Thyroid gland (tissue), 4 donors: Measurements from ENCODE around the gene CD3G. TPM values are rescaled to one million over a fixed set of nuclear protein-coding genes. Genes with fewer than 3 reads are reported as not detected.

Experiments
- DNase-seq, 2 donors: peaks; one replicate each; pipeline ENCODE4 v3.0.0-alpha.2; 2019
- H3K27ac ChIP-seq, 3 donors: fragments of 200-600 bp; sonication (generic); 1 replicate in 2 of 3; 2 replicates in 1 of 3; pipeline ENCODE4 v1.5.1; 2016 to 2019; ENCODE audit warnings: mild to moderate bottlenecking in 1 of 3, moderate library complexity in 1 of 3
- H3K27me3 ChIP-seq: fragments of 200-600 bp; sonication (generic); one replicate; pipeline ENCODE4 v1.5.1; 2019
- H3K36me3 ChIP-seq, 2 donors: fragments of 200-600 bp; sonication (generic); one replicate each; pipeline ENCODE4 v1.5.1; 2016 to 2019
- H3K4me1 ChIP-seq, 2 donors: fragments of 200-600 bp; sonication (generic); one replicate each; pipeline ENCODE4 v1.5.1; 2017 to 2019
- H3K4me3 ChIP-seq, 3 donors: fragments of 200-600 bp; sonication (generic); replicated peaks in 1 of 3; 1 replicate in 2 of 3; 2 replicates in 1 of 3; pipeline ENCODE4 v1.5.1; 2016; ENCODE audit warnings: mild to moderate bottlenecking in 1 of 3
- H3K9me3 ChIP-seq: fragments of 200-600 bp; sonication (generic); one replicate; pipeline ENCODE4 v1.5.1; 2017
- CTCF ChIP-seq, 6 experiments: fragments of 200-600 bp in 3 of 6; fragments of 450-650 bp in 3 of 6; sonication (generic) in 3 of 6; IDR thresholded peaks; one replicate each; pipeline ENCODE4 v1.5.1; 2016 to 2019; ENCODE audit warnings: antibody characterized with exemption in 6 of 6, mild to moderate bottlenecking in 2 of 6, inconsistent platforms in 1 of 6, moderate library complexity in 1 of 6
- POLR2A ChIP-seq, 2 donors: fragments of 450-650 bp; IDR thresholded peaks; one replicate each; pipeline ENCODE4 v1.6.1; 2017; ENCODE audit warnings: antibody characterized with exemption in 2 of 2, mild to moderate bottlenecking in 2 of 2, moderate library complexity in 1 of 2
- WGBS, 2 donors: methylation state at CpG; one replicate each; pipeline ENCODE4 v1.1.5; 2017; 5-methylcytosine and 5-hydroxymethylcytosine counted together
- intact Hi-C: fragments of 100-400 bp; cut with DNase I; formaldehyde crosslinking; loops from one replicate; pipeline ENCODE4 v1.15.1; 2023
- total RNA-seq, 4 donors: library from RNA; depleted of rRNA; stranded (reverse); fragments of >200 nt; gene quantifications; one replicate each; pipeline ENCODE4 v1.2.3, GENCODE V29; 2016

CD3G gene
- total RNA-seq, 4 donors from 2014 or later = 1.2 to 4.3 (median 1.9) TPM

DNA sequence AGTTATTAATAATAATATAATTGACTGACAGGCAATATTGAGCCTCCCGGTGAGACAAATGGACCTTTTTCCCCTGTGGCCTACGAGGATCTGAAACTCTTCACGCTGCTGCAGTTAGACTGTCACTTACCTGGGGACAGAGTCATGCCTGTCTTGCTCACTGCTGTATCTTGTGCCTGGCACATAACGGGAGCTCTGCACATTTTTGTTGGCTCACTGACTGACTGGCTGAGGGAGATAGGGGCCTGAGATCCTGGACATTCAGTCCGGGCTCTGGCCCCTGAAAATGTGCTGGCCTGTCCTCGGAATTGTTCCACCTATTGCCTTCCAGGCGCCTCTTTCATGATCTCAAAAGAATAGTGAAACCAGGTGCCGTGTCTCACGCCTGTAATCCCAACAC is 896 bp upstream of the CD3G start:
- Histone ChIP-seq H3K27ac (no peak overlapping the region), H3K4me3 (no peak overlapping the region), H3K4me1 (no peaks in the 10 kb centered on the region), H3K9me3 (no peaks in the 10 kb centered on the region), H3K27me3 (no peaks in the 10 kb centered on the region), H3K36me3 (no peaks in the 10 kb centered on the region)
- WGBS, 2 donors = 72 to 92% methylated on average over 7 to 9 of the region's 9 CpGs
- intact Hi-C loops = no loop called here
- no peak for DNase-seq
- TF ChIP-seq CTCF (IDR thresholded peaks at IDR 0.05) = no peak
- no peak for TF ChIP-seq POLR2A (IDR thresholded peaks at IDR 0.05)

DNA sequence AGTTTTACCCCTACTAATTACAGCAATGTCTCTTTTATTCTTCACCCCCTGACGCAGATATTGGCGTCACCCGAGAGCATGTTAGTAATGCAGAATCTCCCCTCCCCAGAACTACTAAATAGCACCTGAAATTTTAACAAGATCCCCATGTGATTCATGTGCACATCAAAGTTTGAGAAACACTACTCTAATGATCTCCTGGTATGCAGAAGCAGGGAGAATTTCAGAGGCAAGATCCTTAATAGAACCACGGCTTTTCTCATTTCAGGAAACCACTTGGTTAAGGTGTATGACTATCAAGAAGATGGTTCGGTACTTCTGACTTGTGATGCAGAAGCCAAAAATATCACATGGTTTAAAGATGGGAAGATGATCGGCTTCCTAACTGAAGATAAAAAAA is 5.3 kb downstream of the CD3G start:
- 70 to 73% methylated on average over 6 of the region's 6 CpGs for WGBS, 2 donors
- Histone ChIP-seq H3K27me3 (no peaks in the 10 kb centered on the region), H3K4me3 (no peak overlapping the region), H3K36me3 (no peaks in the 10 kb centered on the region), H3K4me1 (no peaks in the 10 kb centered on the region), H3K9me3 (no peaks in the 10 kb centered on the region), H3K27ac (no peak overlapping the region)
- TF ChIP-seq CTCF (IDR thresholded peaks at IDR 0.05) (no peak), POLR2A (IDR thresholded peaks at IDR 0.05) (no peak)
- intact Hi-C loops = loop anchor here (5.0 kb wide), 2 partner anchors 47 to 147 kb away; partner anchors contain the start of gene CD3E
- DNase-seq = no peak

GRCh38 chr11:118353084-118353710 is 9.1 kb downstream of the CD3G start:
- Histone ChIP-seq H3K36me3 (no peaks in the 10 kb centered on the region), H3K27me3 (no peaks in the 10 kb centered on the region), H3K4me3 (no peak overlapping the region), H3K27ac (no peak overlapping the region), H3K4me1 (no peaks in the 10 kb centered on the region), H3K9me3 (no peaks in the 10 kb centered on the region)
- no peak for DNase-seq
- TF ChIP-seq CTCF (IDR thresholded peaks at IDR 0.05) (peak in 5 of 6 experiments; percentile 13 to 54 (median 47)), POLR2A (IDR thresholded peaks at IDR 0.05) (no peak)
- intact Hi-C loops = no loop called here
- WGBS, 2 donors = 12 to 15% methylated on average over 6 of the region's 6 CpGs

GRCh38 chr11:118358071-118358470 is 13.9 kb downstream of the CD3G start:
- intact Hi-C loops = no loop called here
- Histone ChIP-seq H3K9me3 (no peaks in the 10 kb centered on the region), H3K4me1 (peaks cover 9 to 13% of the 10 kb centered on the region in 2 donors), H3K27me3 (no peaks in the 10 kb centered on the region), H3K4me3 (no peak overlapping the region), H3K36me3 (no peaks in the 10 kb centered on the region), H3K27ac (no peak overlapping the region)
- no peak for DNase-seq
- WGBS, 2 donors = 63 to 79% methylated on average over 3 of the region's 3 CpGs
- TF ChIP-seq CTCF (IDR thresholded peaks at IDR 0.05) = no peak
- TF ChIP-seq POLR2A (IDR thresholded peaks at IDR 0.05) = no peak

DNA sequence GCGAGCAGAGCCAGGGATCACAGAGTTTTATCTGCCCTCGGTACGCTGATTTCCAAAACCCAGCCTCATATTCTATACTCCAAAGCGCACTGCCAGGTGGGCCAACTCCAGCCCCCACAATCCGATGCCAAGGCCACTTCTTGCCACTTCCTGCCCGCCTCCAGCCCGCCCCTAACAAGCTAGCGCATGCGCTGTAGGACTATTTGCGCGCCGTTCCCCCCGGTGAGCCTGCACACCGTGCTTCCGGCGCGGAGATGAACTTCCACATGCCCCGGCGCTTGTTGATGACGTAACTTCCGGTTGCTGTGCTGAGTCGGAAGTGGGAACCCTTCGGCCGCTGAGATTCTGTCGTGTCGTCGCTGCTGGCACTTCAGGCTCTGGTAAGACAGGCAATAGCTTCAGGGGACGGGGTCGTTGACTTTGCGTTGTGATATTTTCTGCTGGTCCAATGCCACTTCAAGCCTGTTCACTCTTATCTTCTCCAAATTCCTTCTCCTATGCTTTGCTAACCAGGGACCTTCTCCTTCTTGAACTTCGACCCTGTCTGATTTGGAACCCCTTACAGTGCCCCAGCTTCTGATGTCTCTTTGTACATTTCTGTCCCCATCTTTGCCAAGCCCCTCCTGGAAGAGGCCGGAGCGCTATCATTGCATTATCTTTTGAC is 15.3 kb downstream of the CD3G start, which contains the start of gene UBE4A:
Gene UBE4A (plus strand): TSS at position 306 of the 664 bp plus-strand sequence. CDS start 5,481 bp downstream, outside the sequence.
- intact Hi-C loops = no loop called here
- H3K36me3 ChIP-seq = no peaks in the 10 kb centered on the region
- TF ChIP-seq CTCF (IDR thresholded peaks at IDR 0.05) (no peak), POLR2A (IDR thresholded peaks at IDR 0.05) (peak in 1 of 2 donors; percentile 65)
- no peaks in the 10 kb centered on the region for H3K9me3 ChIP-seq
- H3K4me3 ChIP-seq = peak within 1 kb of the TSS; percentile 61 to 80 (median 68)
- H3K4me1 ChIP-seq = peaks cover 9 to 13% of the 10 kb centered on the region in 2 donors
- 5 to 6% methylated on average over 29 to 30 of the region's 33 CpGs for WGBS, 2 donors
- peak; percentile 94 to 96 for DNase-seq
- H3K27me3 ChIP-seq = no peaks in the 10 kb centered on the region
- H3K27ac ChIP-seq = peak within 1 kb of the TSS in 1 of 3 donors; percentile 51
